HepG2 (cell line): ENCODE measurements around the gene C14orf132. TPM values are rescaled to one million over a fixed set of nuclear protein-coding genes. Genes with fewer than 3 reads are reported as not detected.

Source experiments
- ATAC-seq: fragments of 200-7000 bp; cut with Tn5 transposase; 3 replicates; pipeline ENCODE4 v1.9.1; 2020; ENCODE audit warnings: mild to moderate bottlenecking, moderate library complexity
- BruUV-seq: library from RNA; stranded (reverse); fragments of 400-500 nt; replicated peaks from 2 replicates; lab custom pipeline; 2021; lab: Mats Ljungman, UMichigan
- CTCF ChIA-PET: fragments of 300-600 bp; formaldehyde crosslinking; extraction: SDS; loops from one replicate; lab custom pipeline; 2021; ENCODE audit warnings: low total read pairs, inconsistent platforms, low intra/inter-chr PET ratio; lab: Yijun Ruan, JAX
- POLR2A ChIA-PET: fragments of 350-600 bp; sonication (Branson Sonifier 250); formaldehyde crosslinking; loops from one replicate; lab custom pipeline; 2020; ENCODE audit warnings: antibody characterized with exemption, inconsistent platforms; lab: Yijun Ruan, JAX
- DNase-seq: peaks from one replicate; pipeline ENCODE4 v3.0.0-alpha.2; 2015; ENCODE audit warnings: low spot score
- FAIRE-seq: peaks from 3 replicates; lab custom pipeline; 2011; peaks lifted over from hg19 to GRCh38; lab: Jason Lieb, UNC
- H2AFZ ChIP-seq: one replicate; pipeline ENCODE4 v1.6.1; 2011; ENCODE audit warnings: low read length, inconsistent platforms
- H3K27ac ChIP-seq: fragments of 300-600 bp; 3 replicates; pipeline ENCODE4 v1.8.0; 2011; ENCODE audit warnings: mixed run types, mild to moderate bottlenecking, mixed read lengths, low read length, inconsistent platforms; ENCODE audit not compliant: insufficient read depth; ENCODE audit errors: extremely low read length
- H3K27me3 ChIP-seq, 2 experiments: fragments of 200-600 bp in 1 of 2; 2 replicates in 1 of 2; 3 replicates in 1 of 2; pipeline versions ENCODE4 v1.6.0 to v1.8.0; 2011; ENCODE audit warnings: low read length in 2 of 2, mild to moderate bottlenecking in 2 of 2, moderate library complexity in 2 of 2, inconsistent platforms in 1 of 2; ENCODE audit not compliant: insufficient read depth in 2 of 2, control insufficient read depth in 1 of 2
- H3K36me3 ChIP-seq, 2 experiments: fragments of 200-600 bp in 1 of 2; replicated peaks in 1 of 2; 2 replicates in 1 of 2; 3 replicates in 1 of 2; pipeline versions ENCODE4 v1.5.1 to v1.8.0; 2011; ENCODE audit warnings: low read length in 2 of 2, inconsistent platforms in 1 of 2; ENCODE audit not compliant: insufficient read depth in 2 of 2, control insufficient read depth in 1 of 2
- H3K4me1 ChIP-seq: 2 replicates; pipeline ENCODE4 v1.5.1; 2012; ENCODE audit warnings: low read length, inconsistent platforms; ENCODE audit not compliant: insufficient read depth
- H3K4me2 ChIP-seq: 2 replicates; pipeline ENCODE4 v1.6.0; 2011; ENCODE audit warnings: low read depth, low read length, inconsistent platforms
- H3K4me3 ChIP-seq, 3 experiments: fragments of 200-600 bp in 1 of 3; sonication (generic), shearing (Covaris generic) in 1 of 3; replicated peaks in 1 of 3; 2 replicates each; pipeline ENCODE4 v1.5.1; 2011 to 2016; ENCODE audit warnings: low read length in 3 of 3, inconsistent platforms in 2 of 3, low read depth in 2 of 3, mild to moderate bottlenecking in 2 of 3, control low read depth in 1 of 3, mixed read lengths in 1 of 3; ENCODE audit not compliant: insufficient read depth in 1 of 3
- H3K79me2 ChIP-seq: one replicate; pipeline ENCODE4 v1.6.1; 2011; ENCODE audit warnings: low read length, inconsistent platforms; ENCODE audit not compliant: insufficient read depth
- H3K9ac ChIP-seq: 2 replicates; pipeline ENCODE4 v1.6.0; 2011; ENCODE audit warnings: mild to moderate bottlenecking, low read depth, low read length, inconsistent platforms; ENCODE audit not compliant: insufficient read depth
- H3K9me3 ChIP-seq: 2 replicates; pipeline ENCODE4 v1.5.1; 2012; ENCODE audit warnings: mild to moderate bottlenecking, low read length
- H4K20me1 ChIP-seq: 2 replicates; pipeline ENCODE4 v1.6.0; 2011; ENCODE audit warnings: inconsistent platforms, mild to moderate bottlenecking, low read length, moderate library complexity; ENCODE audit not compliant: insufficient read depth
- CHCHD3 ChIP-seq: sonication (generic); formaldehyde crosslinking; IDR thresholded peaks from 2 replicates; pipeline ENCODE4 v1.8.0; 2022; ENCODE audit warnings: mild to moderate bottlenecking, missing genetic modification reagents, moderate library complexity
- ESRRA ChIP-seq: sonication (generic); formaldehyde crosslinking; IDR thresholded peaks from 2 replicates; pipeline ENCODE4 v1.5.1; 2020; ENCODE audit warnings: mild to moderate bottlenecking, low read depth, missing genetic modification reagents
- HMGA1 ChIP-seq: sonication (generic); formaldehyde crosslinking; conservative IDR thresholded peaks from 2 replicates; pipeline ENCODE4 v1.4.0; 2020; ENCODE audit warnings: missing genetic modification reagents
- SMYD3 ChIP-seq: sonication (generic); formaldehyde crosslinking; IDR thresholded peaks from 2 replicates; pipeline ENCODE4 v1.8.1; 2023; ENCODE audit warnings: mild to moderate bottlenecking, missing genetic modification reagents
- ZBTB1 ChIP-seq: sonication (generic); formaldehyde crosslinking; IDR thresholded peaks from 2 replicates; pipeline ENCODE4 v1.4.0; 2020; ENCODE audit warnings: missing genetic modification reagents, borderline replicate concordance
- ZFX ChIP-seq: sonication (generic); formaldehyde crosslinking; IDR thresholded peaks from 2 replicates; pipeline ENCODE4 v1.4.0; 2020; ENCODE audit warnings: mild to moderate bottlenecking, low read depth, missing genetic modification reagents, moderate library complexity
- ZNF180 ChIP-seq: sonication (generic); formaldehyde crosslinking; IDR thresholded peaks from 2 replicates; pipeline ENCODE4 v1.4.0; 2020; ENCODE audit warnings: low read depth, missing genetic modification reagents, borderline replicate concordance
- ZNF562 ChIP-seq: sonication (generic); formaldehyde crosslinking; IDR thresholded peaks from 2 replicates; pipeline ENCODE4 v1.8.0; 2022; ENCODE audit warnings: missing genetic modification reagents, borderline replicate concordance
- ZNF780A ChIP-seq: sonication (generic); formaldehyde crosslinking; IDR thresholded peaks from 2 replicates; pipeline ENCODE4 v1.8.0; 2022; ENCODE audit warnings: mild to moderate bottlenecking, missing genetic modification reagents, moderate library complexity
- WGBS: methylation state at CpG from one replicate; pipeline ENCODE4 v1.1.6; 2017; ENCODE audit warnings: low lambda C conversion rate; 5-methylcytosine and 5-hydroxymethylcytosine counted together
- in situ Hi-C: cut with HindIII; loops from 2 replicates; pipeline ENCODE4 v1.10.0; 2017; ENCODE audit warnings: low pct_unique_long_range_greater_than_20kb; ENCODE audit not compliant: extremely low pct_ligation_motif_present
- intact Hi-C: fragments of 100-400 bp; cut with micrococcal nuclease; formaldehyde crosslinking; loops from one replicate; pipeline ENCODE4 v1.10.0; 2022; ENCODE audit not compliant: unreplicated experiment
- polyA plus RNA-seq, 8 experiments: library from polyadenylated mRNA; depleted of rRNA in 3 of 8; stranded (reverse) in 7 of 8; unstranded in 1 of 8; fragments of >200 nt; fragmentation: Illumina TruSeq in 4 of 8; extraction: Trizol in 4 of 8; gene quantifications; 2 replicates each; pipeline versions ENCODE4 v1.2.1 to v1.2.3, GENCODE V29; 2011 to 2016; ENCODE audit warnings: low read depth in 4 of 8, missing spikeins in 1 of 8, mixed read lengths in 1 of 8; ENCODE audit not compliant: insufficient read depth in 1 of 8
- total RNA-seq, 5 experiments: library from RNA; depleted of rRNA; stranded (reverse); fragments of >200 nt; fragmentation: Illumina TruSeq; extraction: Trizol; gene quantifications; 2 replicates each; pipeline ENCODE4 v1.2.3, GENCODE V29; 2016; ENCODE audit warnings: low read depth in 1 of 5
- TF ChIP-seq, protein P1 (sequence below): IDR thresholded peaks from 2 replicates; pipeline ENCODE4 v1.6.1; 2016; ENCODE audit warnings: low read depth, borderline replicate concordance
- TF ChIP-seq, protein P2 (sequence below): sonication (generic); formaldehyde crosslinking; IDR thresholded peaks from 2 replicates; pipeline ENCODE4 v1.5.0; 2020; ENCODE audit warnings: missing genetic modification reagents
- TF ChIP-seq, protein P3 (sequence below): sonication (generic); formaldehyde crosslinking; IDR thresholded peaks from 2 replicates; pipeline ENCODE4 v1.5.0; 2020; ENCODE audit warnings: mild to moderate bottlenecking, missing genetic modification reagents
- TF ChIP-seq, protein P4 (sequence below): IDR thresholded peaks from 2 replicates; pipeline ENCODE4 v1.6.1; 2016; ENCODE audit warnings: mild to moderate bottlenecking

C14orf132 gene
- total and polyA plus RNA-seq, 2 of the 13 experiments (the other 11 are each of a cell fraction or from before 2014, with no cell fraction given), result 0.13 to 0.15 TPM

DNA sequence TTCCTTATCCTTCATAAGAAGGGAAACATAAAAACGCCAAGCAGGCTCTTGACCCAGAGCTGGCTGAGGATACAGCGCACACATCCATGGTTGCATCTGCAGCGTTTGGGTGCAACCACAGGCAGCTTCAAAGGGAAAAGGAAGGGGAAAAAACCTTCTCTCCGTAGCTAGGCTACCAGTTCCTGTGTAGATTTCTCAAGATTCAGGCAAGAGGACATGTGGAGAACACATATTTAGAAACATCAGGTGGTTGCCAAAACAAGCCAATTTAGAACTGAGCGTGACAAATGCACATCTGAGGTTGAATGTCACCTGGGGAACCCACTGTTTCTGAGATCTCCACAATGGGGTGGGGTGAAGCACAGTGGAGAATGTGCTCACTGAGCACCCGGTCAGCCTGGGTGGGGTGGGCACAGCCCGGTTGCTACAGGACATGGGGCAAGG, 87.2 kb downstream of the C14orf132 start:
- Histone ChIP-seq H3K9ac (no peak overlapping the region), H3K4me3 (no peak overlapping the region), H2AFZ (no peak overlapping the region), H3K27me3 (no peaks in the 10 kb centered on the region), H4K20me1 (no peaks in the 10 kb centered on the region), H3K36me3 (no peaks in the 10 kb centered on the region), H3K4me1 (no peaks in the 10 kb centered on the region), H3K4me2 (no peak overlapping the region), H3K79me2 (no peaks in the 10 kb centered on the region), H3K27ac (no peak overlapping the region), H3K9me3 (no peaks in the 10 kb centered on the region)
- FAIRE-seq (no peak), ATAC-seq (no peak), DNase-seq (no peak)
- in situ Hi-C loops, result no loop called here
- POLR2A ChIA-PET, result no interaction called here
- intact Hi-C loops, result no loop called here
- CTCF ChIA-PET, result no interaction called here
- TF ChIP-seq, protein P1, sequence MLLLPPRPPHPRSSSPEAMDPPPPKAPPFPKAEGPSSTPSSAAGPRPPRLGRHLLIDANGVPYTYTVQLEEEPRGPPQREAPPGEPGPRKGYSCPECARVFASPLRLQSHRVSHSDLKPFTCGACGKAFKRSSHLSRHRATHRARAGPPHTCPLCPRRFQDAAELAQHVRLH (CRISPR knock-in tag), result no peak
- TF ChIP-seq, protein P2, sequence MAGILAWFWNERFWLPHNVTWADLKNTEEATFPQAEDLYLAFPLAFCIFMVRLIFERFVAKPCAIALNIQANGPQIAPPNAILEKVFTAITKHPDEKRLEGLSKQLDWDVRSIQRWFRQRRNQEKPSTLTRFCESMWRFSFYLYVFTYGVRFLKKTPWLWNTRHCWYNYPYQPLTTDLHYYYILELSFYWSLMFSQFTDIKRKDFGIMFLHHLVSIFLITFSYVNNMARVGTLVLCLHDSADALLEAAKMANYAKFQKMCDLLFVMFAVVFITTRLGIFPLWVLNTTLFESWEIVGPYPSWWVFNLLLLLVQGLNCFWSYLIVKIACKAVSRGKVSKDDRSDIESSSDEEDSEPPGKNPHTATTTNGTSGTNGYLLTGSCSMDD, result no peak
- TF ChIP-seq, protein P3, sequence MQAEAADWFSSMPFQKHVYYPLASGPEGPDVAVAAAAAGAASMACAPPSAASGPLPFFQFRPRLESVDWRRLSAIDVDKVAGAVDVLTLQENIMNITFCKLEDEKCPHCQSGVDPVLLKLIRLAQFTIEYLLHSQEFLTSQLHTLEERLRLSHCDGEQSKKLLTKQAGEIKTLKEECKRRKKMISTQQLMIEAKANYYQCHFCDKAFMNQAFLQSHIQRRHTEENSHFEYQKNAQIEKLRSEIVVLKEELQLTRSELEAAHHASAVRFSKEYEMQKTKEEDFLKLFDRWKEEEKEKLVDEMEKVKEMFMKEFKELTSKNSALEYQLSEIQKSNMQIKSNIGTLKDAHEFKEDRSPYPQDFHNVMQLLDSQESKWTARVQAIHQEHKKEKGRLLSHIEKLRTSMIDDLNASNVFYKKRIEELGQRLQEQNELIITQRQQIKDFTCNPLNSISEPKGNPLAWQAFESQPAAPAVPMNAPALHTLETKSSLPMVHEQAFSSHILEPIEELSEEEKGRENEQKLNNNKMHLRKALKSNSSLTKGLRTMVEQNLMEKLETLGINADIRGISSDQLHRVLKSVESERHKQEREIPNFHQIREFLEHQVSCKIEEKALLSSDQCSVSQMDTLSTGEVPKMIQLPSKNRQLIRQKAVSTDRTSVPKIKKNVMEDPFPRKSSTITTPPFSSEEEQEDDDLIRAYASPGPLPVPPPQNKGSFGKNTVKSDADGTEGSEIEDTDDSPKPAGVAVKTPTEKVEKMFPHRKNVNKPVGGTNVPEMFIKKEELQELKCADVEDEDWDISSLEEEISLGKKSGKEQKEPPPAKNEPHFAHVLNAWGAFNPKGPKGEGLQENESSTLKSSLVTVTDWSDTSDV (CRISPR knock-in tag), result no peak
- TF ChIP-seq ZBTB1 (no peak), ESRRA (CRISPR knock-in tag) (no peak), CHCHD3 (CRISPR knock-in tag) (no peak), ZNF180 (no peak), ZNF780A (CRISPR knock-in tag) (no peak), ZFX (no peak), SMYD3 (CRISPR knock-in tag) (no peak), ZNF562 (CRISPR knock-in tag) (no peak), HMGA1 (CRISPR knock-in tag) (no peak)
- TF ChIP-seq, protein P4, sequence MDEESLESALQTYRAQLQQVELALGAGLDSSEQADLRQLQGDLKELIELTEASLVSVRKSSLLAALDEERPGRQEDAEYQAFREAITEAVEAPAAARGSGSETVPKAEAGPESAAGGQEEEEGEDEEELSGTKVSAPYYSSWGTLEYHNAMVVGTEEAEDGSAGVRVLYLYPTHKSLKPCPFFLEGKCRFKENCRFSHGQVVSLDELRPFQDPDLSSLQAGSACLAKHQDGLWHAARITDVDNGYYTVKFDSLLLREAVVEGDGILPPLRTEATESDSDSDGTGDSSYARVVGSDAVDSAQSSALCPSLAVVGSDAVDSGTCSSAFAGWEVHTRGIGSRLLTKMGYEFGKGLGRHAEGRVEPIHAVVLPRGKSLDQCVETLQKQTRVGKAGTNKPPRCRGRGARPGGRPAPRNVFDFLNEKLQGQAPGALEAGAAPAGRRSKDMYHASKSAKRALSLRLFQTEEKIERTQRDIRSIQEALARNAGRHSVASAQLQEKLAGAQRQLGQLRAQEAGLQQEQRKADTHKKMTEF (CRISPR knock-in tag), result no peak
- no TSS peak for BruUV-seq
- 26% methylated on average over 7 of the region's 7 CpGs for WGBS
